ENCODE measurements around the gene RNGTT. TPM values are rescaled to one million over a fixed set of nuclear protein-coding genes. Genes with fewer than 3 reads are reported as not detected.

Gene RNGTT
- total RNA-seq (2022; extraction: Qiagen RNA extraction; ENCODE audit: low read depth), result 5.6 to 10.2 TPM (median 8.7 TPM) in 5 replicates

DNA sequence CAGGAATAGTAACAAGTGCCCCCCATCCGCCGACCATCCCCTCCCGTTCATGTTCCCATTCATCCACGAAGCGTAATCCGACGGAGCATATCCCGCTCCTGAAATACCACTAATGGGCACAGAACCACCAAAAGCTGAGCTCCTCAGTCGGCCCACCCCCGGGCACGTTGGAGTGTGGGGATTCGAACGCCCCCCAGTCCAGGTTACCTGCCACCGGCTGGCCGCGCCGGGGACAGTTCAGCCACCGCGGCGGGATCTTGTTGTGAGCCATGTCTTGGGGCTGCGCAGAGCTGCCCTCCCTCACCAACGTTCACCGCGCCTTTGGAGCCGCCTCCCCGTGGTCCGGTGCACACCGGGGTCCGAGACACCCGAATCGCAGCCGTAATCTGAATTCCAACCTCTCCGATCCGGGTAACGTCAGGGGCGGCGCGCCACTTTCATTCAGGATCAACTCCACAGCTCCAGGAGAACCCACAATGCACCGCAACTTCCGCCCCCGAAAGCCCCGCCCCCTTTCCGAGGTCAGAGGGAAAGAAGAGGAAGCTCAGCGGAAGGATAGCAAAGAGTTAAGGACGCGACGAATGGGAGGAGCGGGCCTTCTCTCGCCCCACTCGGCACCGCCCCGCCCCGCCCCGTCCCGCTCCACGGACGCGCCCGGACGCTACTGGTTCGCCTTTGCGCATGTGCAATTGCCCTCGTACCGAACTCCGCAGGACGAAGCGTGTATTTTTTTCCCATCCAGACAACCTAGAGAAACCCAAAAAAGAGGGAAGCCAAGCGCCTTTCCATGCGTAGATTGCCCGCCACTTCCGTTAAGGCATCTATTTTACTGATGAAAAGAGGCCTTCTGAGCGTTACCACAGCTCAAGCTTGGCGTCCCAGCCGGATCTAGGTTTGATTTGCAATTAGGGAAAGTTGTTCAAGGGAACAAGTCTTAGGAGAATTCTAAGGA lies at the start of gene RNGTT:
Gene RNGTT, minus strand, starts transcription at position 480 of the 952 bp plus-strand sequence. Its CDS starts 209 bp downstream, at position 271.

Other genes with a start within 250 kb of the RNGTT start
- 8.9 to 23.5 TPM (median 22.3 TPM) in 5 replicates for gene PNRC1, start 117.1 kb upstream of the RNGTT start, total RNA-seq (2022; extraction: Qiagen RNA extraction; ENCODE audit: low read depth)
- 0.35 to 1.2 TPM (median 1.0 TPM) in 5 replicates for gene SRSF12, start 154.5 kb upstream of the RNGTT start, total RNA-seq (2022; extraction: Qiagen RNA extraction; ENCODE audit: low read depth)
- gene PM20D2, start 182.4 kb upstream of the RNGTT start, total RNA-seq (2022; extraction: Qiagen RNA extraction; ENCODE audit: low read depth), result 5.7 to 13.9 TPM (median 13.3 TPM) in 5 replicates